Small intestine (tissue), 7 donors: Measurements from ENCODE around the gene KDM7A. TPM values are rescaled to one million over a fixed set of nuclear protein-coding genes. Genes with fewer than 3 reads are reported as not detected.

Source experiments
- DNase-seq, 2 donors: peaks; one replicate each; pipeline versions ENCODE4 v3.0.0 to v3.0.0-alpha.2; 2013
- FAIRE-seq: peaks from 2 replicates; lab custom pipeline; 2012; peaks lifted over from hg19 to GRCh38; lab: Jason Lieb, UNC
- H3K27ac ChIP-seq, 3 donors: one replicate each; pipeline ENCODE4 v1.5.1; 2013; ENCODE audit warnings: low read length in 2 of 3, mild to moderate bottlenecking in 2 of 3, control low read depth in 1 of 3, inconsistent platforms in 1 of 3, low read depth in 1 of 3, moderate library complexity in 1 of 3
- H3K27me3 ChIP-seq, 3 donors: one replicate each; pipeline ENCODE4 v1.6.1; 2013; ENCODE audit warnings: low read length in 3 of 3, inconsistent platforms in 1 of 3; ENCODE audit not compliant: control insufficient read depth in 3 of 3, insufficient read depth in 3 of 3
- H3K36me3 ChIP-seq, 3 donors: one replicate each; pipeline ENCODE4 v1.6.1; 2013; ENCODE audit warnings: low read length in 3 of 3, inconsistent platforms in 1 of 3, low read depth in 1 of 3, mild to moderate bottlenecking in 1 of 3, moderate library complexity in 1 of 3; ENCODE audit not compliant: control insufficient read depth in 3 of 3, insufficient read depth in 2 of 3
- H3K4me1 ChIP-seq, 3 donors: one replicate each; pipeline ENCODE4 v1.6.1; 2013; ENCODE audit warnings: low read length in 2 of 3, inconsistent platforms in 1 of 3, low read depth in 1 of 3, mild to moderate bottlenecking in 1 of 3, moderate library complexity in 1 of 3; ENCODE audit not compliant: control insufficient read depth in 3 of 3, insufficient read depth in 2 of 3
- H3K4me3 ChIP-seq, 3 donors: one replicate each; pipeline ENCODE4 v1.5.1; 2013; ENCODE audit warnings: low read length in 3 of 3, control low read depth in 1 of 3, inconsistent platforms in 1 of 3, low read depth in 1 of 3, mild to moderate bottlenecking in 1 of 3, moderate library complexity in 1 of 3
- H3K9me3 ChIP-seq, 2 donors: one replicate each; pipeline ENCODE4 v1.6.1; 2013; ENCODE audit warnings: low read depth in 1 of 2, low read length in 1 of 2; ENCODE audit not compliant: control insufficient read depth in 2 of 2, insufficient read depth in 1 of 2
- WGBS, 3 donors: extraction: QIAGEN DNeasy Blood & Tissue Kit; methylation state at CpG; one replicate each; pipeline ENCODE4 v1.1.7; 2013; 5-methylcytosine and 5-hydroxymethylcytosine counted together
- polyA plus RNA-seq, 4 donors: library from polyadenylated mRNA; stranded (reverse) in 3 of 4; unstranded in 1 of 4; fragments of 200-250 nt in 3 of 4; fragments of 120-200 nt in 1 of 4; gene quantifications; one replicate each; pipeline versions ENCODE4 v1.2.1 to v1.2.3, GENCODE V29; 2013
- donor health status: healthy with polysubstance abuse.
- donor health status: control.
- donor health status: control.
- donor health status: Bipolar disorder and iron deficiency.
- donor health status: healthy.

Gene KDM7A
- polyA plus RNA-seq, 4 donors, result 6.2 to 14.1 (median 7.9) TPM

GRCh38 chr7:140042386-140042670 is 134.5 kb downstream of the KDM7A start:
- DNase-seq (no peak), FAIRE-seq (no peak)
- Histone ChIP-seq H3K27me3 (no peaks in the 10 kb centered on the region), H3K27ac (no peak overlapping the region), H3K4me3 (no peak overlapping the region), H3K4me1 (peaks cover 0 to 17% (median 3%) of the 10 kb centered on the region in 3 donors), H3K36me3 (peaks cover 14 to 39% (median 22%) of the 10 kb centered on the region in 3 donors), H3K9me3 (no peaks in the 10 kb centered on the region)
- 92 to 97% (median 96%) methylated on average over 10 of the region's 10 CpGs for WGBS, 3 donors

- no peaks in the 10 kb centered on the region for H3K27me3 ChIP-seq
- DNase-seq, result no peak
- H3K9me3 ChIP-seq, result no peaks in the 10 kb centered on the region
- peaks cover 16 to 44% (median 22%) of the 10 kb centered on the region in 3 donors for H3K36me3 ChIP-seq
- no peak for FAIRE-seq
- H3K27ac ChIP-seq, result no peak overlapping the region
- H3K4me1 ChIP-seq, result peaks cover 0 to 12% (median 3%) of the 10 kb centered on the region in 3 donors
- 91 to 95% (median 93%) methylated on average over 12 of the region's 12 CpGs for WGBS, 3 donors
- H3K4me3 ChIP-seq, result no peak overlapping the region
Observed at GRCh38 chr7:140041659-140042385, 135.0 kb downstream of the KDM7A start.

GRCh38 chr7:140039896-140040295 is 136.9 kb downstream of the KDM7A start:
- H3K27me3 ChIP-seq, result no peaks in the 10 kb centered on the region
- WGBS, 3 donors, result 96 to 99% (median 97%) methylated on average over 12 of the region's 12 CpGs
- DNase-seq (no peak), FAIRE-seq (no peak)
- H3K4me1 ChIP-seq, result no peaks in the 10 kb centered on the region
- H3K4me3 ChIP-seq, result no peak overlapping the region
- no peak overlapping the region for H3K27ac ChIP-seq
- H3K36me3 ChIP-seq, result peaks cover 12 to 50% (median 14%) of the 10 kb centered on the region in 3 donors
- no peaks in the 10 kb centered on the region for H3K9me3 ChIP-seq

GRCh38 chr7:140039066-140039465 is 137.7 kb downstream of the KDM7A start:
- no peak overlapping the region for H3K4me3 ChIP-seq
- DNase-seq (no peak), FAIRE-seq (no peak)
- H3K36me3 ChIP-seq, result peaks cover 13 to 49% (median 14%) of the 10 kb centered on the region in 3 donors
- H3K27me3 ChIP-seq, result no peaks in the 10 kb centered on the region
- no peaks in the 10 kb centered on the region for H3K9me3 ChIP-seq
- no peak overlapping the region for H3K27ac ChIP-seq
- 72 to 89% (median 87%) methylated on average over 7 of the region's 7 CpGs for WGBS, 3 donors
- H3K4me1 ChIP-seq, result no peaks in the 10 kb centered on the region

GRCh38 chr7:140036224-140036962 is 140.4 kb downstream of the KDM7A start:
- WGBS, 3 donors, result 65 to 88% (median 68%) methylated on average over 11 of the region's 11 CpGs
- Histone ChIP-seq H3K27me3 (no peaks in the 10 kb centered on the region), H3K4me1 (no peaks in the 10 kb centered on the region), H3K27ac (no peak overlapping the region), H3K9me3 (no peaks in the 10 kb centered on the region), H3K4me3 (no peak overlapping the region), H3K36me3 (peaks cover 14 to 54% (median 15%) of the 10 kb centered on the region in 3 donors)
- no peak for FAIRE-seq
- no peak for DNase-seq

GRCh38 chr7:140035400-140036223 is 141.2 kb downstream of the KDM7A start:
- DNase-seq, result no peak
- no peaks in the 10 kb centered on the region for H3K27me3 ChIP-seq
- no peaks in the 10 kb centered on the region for H3K9me3 ChIP-seq
- H3K4me3 ChIP-seq, result no peak overlapping the region
- FAIRE-seq, result no peak
- H3K27ac ChIP-seq, result no peak overlapping the region
- WGBS, 3 donors, result 88 to 97% (median 94%) methylated on average over 4 of the region's 7 CpGs
- no peaks in the 10 kb centered on the region for H3K4me1 ChIP-seq
- peaks cover 14 to 57% (median 14%) of the 10 kb centered on the region in 3 donors for H3K36me3 ChIP-seq

Other genes with a start within 250 kb of the KDM7A start
- 100 to 1,000 TPM in 1 of 4 donors, 10 to 100 TPM in 3; 30.9 to 150 (median 68.1) TPM for gene PARP12, start 114.0 kb downstream of the KDM7A start, polyA plus RNA-seq
- 10 to 100 TPM; 14.1 to 31.9 (median 17.8) TPM for gene SLC37A3, start 221.5 kb upstream of the KDM7A start, polyA plus RNA-seq
- 1 to 10 TPM in 3 of 4 donors, not detected in 1; 1.6 to 4.9 (median 2.2) TPM for gene RAB19, start 227.1 kb upstream of the KDM7A start, polyA plus RNA-seq